ENCODE data around the gene PARP14.
"Not testable (repeated sequence)": the region's sequence is repeated elsewhere in the genome, so short reads cannot be mapped to it uniquely, and the experiment has no call there.

The PARP14 gene

GRCh38 chr3:122677216-122677615 lies 3.4 kb upstream of the PARP14 start:
- DNase-seq = no peak

DNA sequence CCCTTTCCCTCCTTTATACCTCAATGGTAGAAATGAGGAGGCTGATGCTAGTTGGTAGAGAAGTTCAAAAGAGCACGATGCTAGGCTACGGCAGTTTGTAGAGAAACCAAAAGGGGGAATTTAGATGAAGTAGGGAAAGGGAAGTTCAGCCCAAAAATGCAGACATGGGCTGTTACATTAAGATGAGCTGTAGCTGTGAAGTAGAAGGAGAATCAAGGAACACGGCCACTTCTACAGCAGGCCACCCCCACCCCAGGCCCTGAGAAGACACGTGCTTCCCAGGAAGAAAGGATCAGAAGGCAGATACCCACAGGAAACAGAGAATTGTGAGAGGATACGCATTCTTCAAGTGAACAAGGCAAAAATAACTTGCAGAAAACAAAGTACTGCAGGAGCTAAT lies 2.1 kb upstream of the PARP14 start:
- DNase-seq = no peak

DNA sequence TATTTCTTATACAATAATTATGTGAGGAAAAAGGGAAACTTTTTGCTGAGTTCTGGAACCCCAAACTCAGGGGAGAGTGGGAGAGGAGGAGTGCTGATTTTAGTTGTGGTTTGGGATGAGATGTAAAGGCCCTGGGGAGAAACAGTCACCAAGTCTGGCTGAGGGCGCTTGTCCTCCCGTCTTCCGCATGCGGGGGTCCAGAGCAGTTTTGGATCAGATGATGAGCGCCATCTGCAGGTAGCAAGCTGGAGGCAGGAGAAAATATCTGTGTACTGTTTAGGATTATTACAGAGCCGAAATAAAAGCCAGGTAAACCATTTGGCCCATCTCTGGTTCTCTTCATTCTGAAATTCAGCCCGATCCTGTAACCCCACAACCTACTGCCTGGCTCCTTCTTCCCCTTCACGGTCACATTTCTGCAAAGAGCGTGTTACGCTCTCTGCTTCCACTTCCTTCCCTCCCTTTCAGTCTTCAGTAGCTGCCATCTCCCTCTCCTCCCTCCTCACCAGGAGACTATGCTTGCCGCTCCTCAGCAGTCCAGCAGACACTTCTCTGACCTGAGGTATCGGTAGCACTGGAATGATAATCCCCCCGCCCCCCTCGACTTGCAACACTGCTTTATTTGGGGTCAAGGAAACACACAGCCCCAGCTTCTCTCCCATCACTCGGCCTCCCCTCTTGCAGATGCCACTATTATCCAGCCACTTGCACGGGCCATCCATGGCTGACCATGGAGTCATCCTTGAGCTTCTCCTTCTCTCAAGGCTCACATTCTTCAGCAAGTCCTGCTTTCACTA lies 1.4 kb upstream of the PARP14 start:
- DNase-seq = peak; percentile 81 to 82

- no peak for DNase-seq
Measured at GRCh38 chr3:122679882-122680474, 661 bp upstream of the PARP14 start.

DNA sequence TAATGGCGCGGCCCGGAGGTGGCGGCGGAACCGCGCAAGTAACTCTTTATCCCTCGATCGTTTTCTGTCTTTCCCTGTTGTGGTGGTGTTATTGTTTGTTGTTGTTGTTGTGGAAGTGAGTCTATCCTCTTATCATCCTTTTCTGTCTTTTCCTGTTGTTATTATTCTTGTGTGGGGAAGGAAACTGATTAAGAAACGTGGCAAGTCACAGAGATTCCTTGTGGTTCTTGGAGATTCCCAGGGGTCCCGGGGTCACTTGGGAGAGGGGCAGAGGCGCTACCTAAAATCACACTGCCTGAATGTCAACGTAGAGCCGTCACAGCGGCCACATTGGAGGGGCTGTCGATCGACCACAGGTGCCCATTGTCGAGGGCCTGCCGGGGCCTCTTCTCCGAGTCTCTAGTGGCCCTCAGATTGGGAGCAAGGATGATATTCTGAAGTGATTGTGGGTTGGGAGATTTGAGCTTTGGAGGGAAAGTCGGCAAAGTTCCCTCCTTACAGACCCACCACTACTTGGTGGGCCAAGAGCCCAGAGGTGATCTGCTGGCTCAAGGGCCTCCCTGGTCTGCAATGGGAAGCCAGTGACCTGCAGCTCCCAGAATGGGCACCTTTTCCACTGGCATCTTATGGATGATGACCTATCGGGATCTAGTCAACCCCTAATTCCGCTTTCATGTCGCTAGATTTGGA lies 790 bp downstream of the PARP14 start:
- DNase-seq = no peak

GRCh38 chr3:122681974-122682409 lies 1.4 kb downstream of the PARP14 start:
- no peak for DNase-seq

DNA sequence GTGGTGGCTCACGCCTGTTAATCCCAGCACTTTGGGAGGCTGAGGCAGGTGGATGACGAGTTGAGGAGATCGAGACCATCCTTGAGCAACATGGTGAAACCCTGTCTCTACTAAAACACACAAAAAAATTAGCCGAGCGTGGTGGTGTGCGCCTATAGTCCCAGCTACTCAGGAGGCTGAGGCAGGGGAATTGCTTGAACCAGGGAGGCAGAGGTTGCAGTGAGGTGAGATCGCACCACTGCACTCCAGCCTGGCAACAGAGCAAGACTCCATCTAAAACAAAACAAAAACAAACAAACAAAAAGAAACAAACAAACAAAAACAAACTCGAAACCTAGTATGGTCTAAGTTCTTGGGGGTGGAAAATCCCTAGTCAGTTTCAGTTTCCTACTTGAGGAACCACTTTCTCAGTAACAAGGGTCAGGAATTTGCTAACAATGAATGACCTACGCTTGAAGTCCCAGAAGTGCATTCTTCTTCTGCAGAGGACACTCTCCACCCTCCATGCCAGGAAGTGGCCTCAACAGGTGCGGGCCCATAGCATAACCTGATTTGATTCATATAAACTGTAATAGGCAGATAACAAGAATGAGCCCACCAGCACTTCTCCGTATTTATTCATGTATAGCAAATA lies 2.3 kb downstream of the PARP14 start:
- not testable (repeated sequence) for DNase-seq

GRCh38 chr3:122687298-122687697 lies 6.7 kb downstream of the PARP14 start:
- no peak for DNase-seq

- DNase-seq = no peak
Measured at GRCh38 chr3:122688996-122689395, 8.4 kb downstream of the PARP14 start.

GRCh38 chr3:122689587-122689986 lies 8.9 kb downstream of the PARP14 start:
- no peak for DNase-seq

DNA sequence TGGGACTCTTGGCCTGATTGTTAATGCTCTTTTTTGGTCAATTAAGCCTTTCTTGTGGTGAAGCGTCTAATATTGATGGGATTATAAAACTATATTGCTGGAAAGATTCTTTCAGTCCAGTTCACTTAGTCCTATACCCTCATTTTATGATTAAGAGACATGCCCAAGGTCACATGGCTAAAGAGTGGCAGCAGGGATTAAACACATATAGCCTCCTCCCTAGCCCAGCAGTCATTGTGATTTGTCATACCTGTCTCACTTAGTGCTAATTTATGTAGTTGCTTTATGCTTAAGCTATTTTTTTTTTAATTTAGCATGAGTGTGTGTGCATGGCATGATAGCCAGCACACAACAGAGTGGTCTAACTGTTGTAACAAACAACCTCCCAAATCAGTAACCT lies 9.5 kb downstream of the PARP14 start:
- DNase-seq = no peak

DNA sequence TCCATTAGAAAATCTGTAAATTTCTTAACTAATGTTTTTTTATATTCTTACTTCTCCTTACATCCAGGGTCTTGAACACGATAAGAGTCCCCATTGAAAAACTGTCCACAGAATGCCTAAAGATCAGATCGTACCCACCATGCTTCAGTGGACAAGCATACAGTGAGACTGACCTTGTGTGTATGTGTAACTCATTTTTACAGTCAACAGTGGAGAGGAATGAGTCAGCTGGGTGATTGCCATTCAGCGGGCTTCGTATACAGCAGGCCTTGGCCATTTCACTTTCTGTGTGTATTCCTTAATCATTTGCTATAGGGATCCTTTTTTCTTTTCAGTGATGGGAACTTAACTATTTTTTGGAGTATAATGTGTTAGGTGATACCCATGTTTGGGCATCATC lies 10.6 kb downstream of the PARP14 start:
- DNase-seq = no peak

GRCh38 chr3:122692674-122693073 lies 12.0 kb downstream of the PARP14 start:
- no peak for DNase-seq

- no peak for DNase-seq
Measured at GRCh38 chr3:122694966-122695365, 14.3 kb downstream of the PARP14 start.

GRCh38 chr3:122695927-122696561 lies 15.4 kb downstream of the PARP14 start:
- DNase-seq = no peak

- no peak for DNase-seq
Measured at GRCh38 chr3:122697952-122698620, 17.4 kb downstream of the PARP14 start.

DNA sequence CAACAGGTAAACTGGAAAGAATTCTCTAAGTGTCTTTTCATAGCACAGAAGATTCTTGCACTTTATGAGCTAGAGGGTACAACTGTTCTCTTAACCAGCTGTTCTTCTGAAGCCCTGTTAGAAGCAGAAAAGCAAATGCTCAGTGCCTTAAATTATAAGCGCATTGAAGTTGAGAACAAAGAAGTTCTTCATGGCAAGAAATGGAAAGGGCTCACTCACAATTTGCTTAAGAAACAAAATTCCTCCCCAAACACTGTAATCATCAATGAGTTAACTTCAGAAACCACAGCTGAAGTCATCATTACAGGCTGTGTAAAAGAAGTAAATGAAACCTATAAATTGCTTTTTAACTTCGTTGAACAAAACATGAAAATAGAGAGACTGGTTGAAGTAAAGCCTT lies 19.6 kb downstream of the PARP14 start:
- DNase-seq = no peak

DNA sequence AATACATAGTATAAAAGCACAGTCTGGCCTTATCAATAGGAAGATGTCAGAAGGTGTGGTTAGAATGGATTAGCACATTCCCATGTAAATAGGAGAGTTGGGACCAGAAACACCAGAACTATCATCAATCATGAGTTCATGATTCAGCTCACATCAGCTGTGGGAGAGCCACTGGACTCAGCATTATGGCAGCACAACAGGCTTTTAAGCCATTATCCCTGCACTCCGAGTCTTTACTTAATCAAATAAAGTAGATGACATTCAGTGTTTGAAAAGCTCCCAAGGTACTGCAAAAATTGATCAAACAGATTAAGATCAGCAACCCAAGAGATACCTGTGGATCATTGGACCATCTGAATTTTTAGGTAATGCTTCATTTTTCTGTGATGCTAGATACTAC lies 24.7 kb downstream of the PARP14 start:
- DNase-seq = no peak

GRCh38 chr3:122710616-122711251 lies 30.1 kb downstream of the PARP14 start:
- DNase-seq = not testable (repeated sequence)

DNA sequence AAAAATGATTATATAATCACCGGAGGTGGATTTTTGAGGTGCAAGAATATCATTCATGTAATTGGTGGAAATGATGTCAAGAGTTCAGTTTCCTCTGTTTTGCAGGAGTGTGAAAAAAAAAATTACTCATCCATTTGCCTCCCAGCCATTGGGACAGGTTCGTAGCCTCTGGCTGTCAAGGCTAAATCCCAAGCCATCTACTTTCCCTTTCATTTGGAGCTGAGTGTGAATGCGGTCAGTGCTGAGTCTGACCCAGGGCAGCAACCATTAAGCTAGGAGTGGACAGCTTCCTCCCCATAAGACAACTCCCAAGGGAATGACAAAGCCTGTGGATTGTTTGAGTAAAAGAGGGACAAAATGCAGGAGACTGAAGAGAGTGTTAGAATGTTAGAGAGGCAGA lies 33.6 kb downstream of the PARP14 start:
- no peak for DNase-seq

GRCh38 chr3:122716667-122717066 lies 36.0 kb downstream of the PARP14 start:
- DNase-seq = no peak
